ENCODE measurements around the gene FCN3. TPM values are rescaled to one million over a fixed set of nuclear protein-coding genes. Genes with fewer than 3 reads are reported as not detected.
A peak's percentile ranks its signal among the peaks of the same experiment; 100 is the strongest.

The FCN3 gene
- total and polyA plus RNA-seq, 10 of the 15 experiments (the other 5 are each of a cell fraction or from before 2014, with no cell fraction given): 0.28 TPM; not detected in 9

- TF ChIP-seq SPI1 (IDR thresholded peaks at IDR 0.05; ENCODE audit: borderline replicate concordance, insufficient read depth, low read depth, low read length): peak; percentile 55; the same call in 1 of the 2 replicates
- 0 out of 2 replicates have a peak, but pooled peaks have one; percentile 21 for TF ChIP-seq YY1 (IDR thresholded peaks at IDR 0.05; ENCODE audit: low read depth, low read length)
- TF ChIP-seq POLR2A (IDR thresholded peaks at IDR 0.05; ENCODE audit: low read depth, low read length): peak; percentile 50
- TF ChIP-seq ASH2L (IDR thresholded peaks at IDR 0.05; ENCODE audit: borderline replicate concordance, low read depth): no peak
- TF ChIP-seq ZNF274 (IDR thresholded peaks at IDR 0.05; ENCODE audit: insufficient read depth, insufficient read length): no peak
- TF ChIP-seq ATF7 (IDR thresholded peaks at IDR 0.05; ENCODE audit: low read depth): peak; percentile 51
- peak; percentile 45; the same call in 1 of the 2 replicates for TF ChIP-seq IKZF1 (conservative IDR thresholded peaks at IDR 0.05)
- 0 out of 2 replicates have a peak, but pooled peaks have one; percentile 36 for TF ChIP-seq DPF2 (IDR thresholded peaks at IDR 0.05)
- TF ChIP-seq, protein P1, sequence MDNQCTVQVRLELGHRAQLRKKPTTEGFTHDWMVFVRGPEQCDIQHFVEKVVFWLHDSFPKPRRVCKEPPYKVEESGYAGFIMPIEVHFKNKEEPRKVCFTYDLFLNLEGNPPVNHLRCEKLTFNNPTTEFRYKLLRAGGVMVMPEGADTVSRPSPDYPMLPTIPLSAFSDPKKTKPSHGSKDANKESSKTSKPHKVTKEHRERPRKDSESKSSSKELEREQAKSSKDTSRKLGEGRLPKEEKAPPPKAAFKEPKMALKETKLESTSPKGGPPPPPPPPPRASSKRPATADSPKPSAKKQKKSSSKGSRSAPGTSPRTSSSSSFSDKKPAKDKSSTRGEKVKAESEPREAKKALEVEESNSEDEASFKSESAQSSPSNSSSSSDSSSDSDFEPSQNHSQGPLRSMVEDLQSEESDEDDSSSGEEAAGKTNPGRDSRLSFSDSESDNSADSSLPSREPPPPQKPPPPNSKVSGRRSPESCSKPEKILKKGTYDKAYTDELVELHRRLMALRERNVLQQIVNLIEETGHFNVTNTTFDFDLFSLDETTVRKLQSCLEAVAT (IDR thresholded peaks at IDR 0.05): peak; percentile 37; the same call in 1 of the 2 replicates
- TF ChIP-seq, protein P2, sequence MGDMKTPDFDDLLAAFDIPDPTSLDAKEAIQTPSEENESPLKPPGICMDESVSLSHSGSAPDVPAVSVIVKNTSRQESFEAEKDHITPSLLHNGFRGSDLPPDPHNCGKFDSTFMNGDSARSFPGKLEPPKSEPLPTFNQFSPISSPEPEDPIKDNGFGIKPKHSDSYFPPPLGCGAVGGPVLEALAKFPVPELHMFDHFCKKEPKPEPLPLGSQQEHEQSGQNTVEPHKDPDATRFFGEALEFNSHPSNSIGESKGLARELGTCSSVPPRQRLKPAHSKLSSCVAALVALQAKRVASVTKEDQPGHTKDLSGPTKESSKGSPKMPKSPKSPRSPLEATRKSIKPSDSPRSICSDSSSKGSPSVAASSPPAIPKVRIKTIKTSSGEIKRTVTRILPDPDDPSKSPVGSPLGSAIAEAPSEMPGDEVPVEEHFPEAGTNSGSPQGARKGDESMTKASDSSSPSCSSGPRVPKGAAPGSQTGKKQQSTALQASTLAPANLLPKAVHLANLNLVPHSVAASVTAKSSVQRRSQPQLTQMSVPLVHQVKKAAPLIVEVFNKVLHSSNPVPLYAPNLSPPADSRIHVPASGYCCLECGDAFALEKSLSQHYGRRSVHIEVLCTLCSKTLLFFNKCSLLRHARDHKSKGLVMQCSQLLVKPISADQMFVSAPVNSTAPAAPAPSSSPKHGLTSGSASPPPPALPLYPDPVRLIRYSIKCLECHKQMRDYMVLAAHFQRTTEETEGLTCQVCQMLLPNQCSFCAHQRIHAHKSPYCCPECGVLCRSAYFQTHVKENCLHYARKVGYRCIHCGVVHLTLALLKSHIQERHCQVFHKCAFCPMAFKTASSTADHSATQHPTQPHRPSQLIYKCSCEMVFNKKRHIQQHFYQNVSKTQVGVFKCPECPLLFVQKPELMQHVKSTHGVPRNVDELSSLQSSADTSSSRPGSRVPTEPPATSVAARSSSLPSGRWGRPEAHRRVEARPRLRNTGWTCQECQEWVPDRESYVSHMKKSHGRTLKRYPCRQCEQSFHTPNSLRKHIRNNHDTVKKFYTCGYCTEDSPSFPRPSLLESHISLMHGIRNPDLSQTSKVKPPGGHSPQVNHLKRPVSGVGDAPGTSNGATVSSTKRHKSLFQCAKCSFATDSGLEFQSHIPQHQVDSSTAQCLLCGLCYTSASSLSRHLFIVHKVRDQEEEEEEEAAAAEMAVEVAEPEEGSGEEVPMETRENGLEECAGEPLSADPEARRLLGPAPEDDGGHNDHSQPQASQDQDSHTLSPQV (IDR thresholded peaks at IDR 0.05): no peak
- no peak for TF ChIP-seq MEF2A (IDR thresholded peaks at IDR 0.05; ENCODE audit: insufficient read depth, low read depth, low read length)
- peak; percentile 46; the same call in 1 of the 2 replicates for TF ChIP-seq CREM (IDR thresholded peaks at IDR 0.05; ENCODE audit: low read depth)
- TF ChIP-seq PAX8 (IDR thresholded peaks at IDR 0.05): no peak
- TF ChIP-seq, protein P3, sequence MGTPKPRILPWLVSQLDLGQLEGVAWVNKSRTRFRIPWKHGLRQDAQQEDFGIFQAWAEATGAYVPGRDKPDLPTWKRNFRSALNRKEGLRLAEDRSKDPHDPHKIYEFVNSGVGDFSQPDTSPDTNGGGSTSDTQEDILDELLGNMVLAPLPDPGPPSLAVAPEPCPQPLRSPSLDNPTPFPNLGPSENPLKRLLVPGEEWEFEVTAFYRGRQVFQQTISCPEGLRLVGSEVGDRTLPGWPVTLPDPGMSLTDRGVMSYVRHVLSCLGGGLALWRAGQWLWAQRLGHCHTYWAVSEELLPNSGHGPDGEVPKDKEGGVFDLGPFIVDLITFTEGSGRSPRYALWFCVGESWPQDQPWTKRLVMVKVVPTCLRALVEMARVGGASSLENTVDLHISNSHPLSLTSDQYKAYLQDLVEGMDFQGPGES (IDR thresholded peaks at IDR 0.05): 0 out of 2 replicates have a peak, but pooled peaks have one; percentile 33
- TF ChIP-seq RUNX3 (IDR thresholded peaks at IDR 0.05; ENCODE audit: low read length): peak; percentile 63; the same call in 1 of the 2 replicates
- TF ChIP-seq HDGF (IDR thresholded peaks at IDR 0.05): peak; percentile 86
- peak in 1 of 2 experiments; percentile 32; a peak in 1 of 4 replicates for TF ChIP-seq IKZF2 (IDR thresholded peaks at IDR 0.05)
- TF ChIP-seq RAD21 (IDR thresholded peaks at IDR 0.05; ENCODE audit: insufficient read depth, low read depth, low read length): no peak
- peak in 1 of 2 experiments; percentile 93; a peak in 2 of 3 replicates for TF ChIP-seq EGR1 (IDR thresholded peaks at IDR 0.05; ENCODE audit: borderline replicate concordance in 1 of 2, low read depth in 2 of 2, low read length in 2 of 2)
These were observed 31.6 kb downstream of the FCN3 start (continued) for GRCh38 chr1:27342778-27343638.

All from GM12878 (cell line).